Measurements from ENCODE around the gene ASB8.
A peak's percentile ranks its signal among the peaks of the same experiment; 100 is the strongest.

The ASB8 gene

GRCh38 chr12:48105867-48106680 is 51.2 kb downstream of the ASB8 start, which contains the start of gene SENP1:
Gene SENP1, minus strand, starts transcription at chr12:48106079. Its CDS starts 4,607 bp downstream, at chr12:48101472.
- peak; percentile 84 for DNase-seq (ENCODE audit: low spot score)

GRCh38 chr12:48105321-48105866 is 51.9 kb downstream of the ASB8 start:
- peak; percentile 25 for DNase-seq (ENCODE audit: low spot score)

GRCh38 chr12:48104531-48104930 is 52.8 kb downstream of the ASB8 start:
- DNase-seq (ENCODE audit: low spot score), result no peak

Data from CD4-positive, alpha-beta T cell treated with Interleukin-6 at 100 ng/mL for 8 hours (primary cell).